Liver (tissue), 9 donors: Measurements from ENCODE around the gene NTM. TPM values are rescaled to one million over a fixed set of nuclear protein-coding genes. Genes with fewer than 3 reads are reported as not detected.

ENCODE experiments used
- DNase-seq: peaks from one replicate; pipeline ENCODE4 v3.0.0-alpha.2; 2017; ENCODE audit warnings: low spot score
- H3K27ac ChIP-seq, 2 donors: one replicate each; pipeline ENCODE4 v1.7.0; 2013; ENCODE audit warnings: inconsistent platforms in 2 of 2, low read length in 2 of 2, control low read depth in 1 of 2, low read depth in 1 of 2, mild to moderate bottlenecking in 1 of 2
- H3K27me3 ChIP-seq, 4 donors: one replicate each; pipeline versions ENCODE4 v1.6.1 to v1.7.0; 2013; ENCODE audit warnings: low read length in 3 of 4, inconsistent platforms in 1 of 4, mild to moderate bottlenecking in 1 of 4, moderate library complexity in 1 of 4; ENCODE audit not compliant: control insufficient read depth in 4 of 4, insufficient read depth in 4 of 4
- H3K36me3 ChIP-seq, 4 donors: one replicate each; pipeline versions ENCODE4 v1.6.1 to v1.7.0; 2013; ENCODE audit warnings: low read length in 3 of 4, mild to moderate bottlenecking in 3 of 4, low read depth in 1 of 4, moderate library complexity in 1 of 4; ENCODE audit not compliant: control insufficient read depth in 4 of 4, insufficient read depth in 3 of 4
- H3K4me1 ChIP-seq, 4 donors: one replicate each; pipeline versions ENCODE4 v1.6.1 to v1.7.0; 2013; ENCODE audit warnings: low read length in 3 of 4, mild to moderate bottlenecking in 3 of 4, moderate library complexity in 1 of 4; ENCODE audit not compliant: control insufficient read depth in 4 of 4, insufficient read depth in 4 of 4
- H3K4me3 ChIP-seq, 3 donors: one replicate each; pipeline versions ENCODE4 v1.6.1 to v1.7.0; 2013; ENCODE audit warnings: low read length in 3 of 3, control low read depth in 1 of 3, low read depth in 1 of 3, mild to moderate bottlenecking in 1 of 3
- H3K9ac ChIP-seq, 2 donors: one replicate each; pipeline ENCODE4 v1.7.0; 2013; ENCODE audit warnings: low read length in 2 of 2, mild to moderate bottlenecking in 2 of 2, moderate library complexity in 2 of 2, control low read depth in 1 of 2, low read depth in 1 of 2
- H3K9me3 ChIP-seq, 4 donors: one replicate each; pipeline versions ENCODE4 v1.6.1 to v1.7.0; 2013; ENCODE audit warnings: low read length in 3 of 4; ENCODE audit not compliant: control insufficient read depth in 4 of 4
- ATF3 ChIP-seq: IDR thresholded peaks from 2 replicates; pipeline ENCODE4 v1.6.1; 2016; ENCODE audit warnings: antibody characterized with exemption
- CTCF ChIP-seq: fragments of 150-350 bp; IDR thresholded peaks from 2 replicates; pipeline ENCODE4 v1.5.1; 2017; ENCODE audit warnings: improper control_type of control experiment, low read depth, low read length; ENCODE audit not compliant: missing input control
- EGR1 ChIP-seq, 2 donors: IDR thresholded peaks; 2 replicates each; pipeline ENCODE4 v1.6.1; 2016 to 2018; ENCODE audit warnings: antibody characterized with exemption in 2 of 2, low read depth in 2 of 2
- FOXA1 ChIP-seq: IDR thresholded peaks from 2 replicates; pipeline ENCODE4 v1.6.1; 2016; ENCODE audit warnings: antibody characterized with exemption
- FOXA2 ChIP-seq: IDR thresholded peaks from 2 replicates; pipeline ENCODE4 v1.6.1; 2016; ENCODE audit warnings: antibody characterized with exemption
- GABPA ChIP-seq, 2 donors: IDR thresholded peaks in 1 of 2; conservative IDR thresholded peaks in 1 of 2; 2 replicates each; pipeline ENCODE4 v1.6.1; 2016; ENCODE audit warnings: antibody characterized with exemption in 2 of 2, mild to moderate bottlenecking in 1 of 2, moderate library complexity in 1 of 2
- HNF4A ChIP-seq, 2 donors: conservative IDR thresholded peaks; 2 replicates each; pipeline ENCODE4 v1.6.1; 2016; ENCODE audit warnings: antibody characterized with exemption in 2 of 2, mild to moderate bottlenecking in 2 of 2
- HNF4G ChIP-seq: IDR thresholded peaks from 2 replicates; pipeline ENCODE4 v1.6.1; 2016; ENCODE audit warnings: antibody characterized with exemption
- JUND ChIP-seq, 2 donors: IDR thresholded peaks; 2 replicates each; pipeline ENCODE4 v1.6.1; 2016; ENCODE audit warnings: antibody characterized with exemption in 2 of 2
- MAX ChIP-seq: IDR thresholded peaks from 2 replicates; pipeline ENCODE4 v1.6.1; 2016; ENCODE audit warnings: antibody characterized with exemption
- NR2F2 ChIP-seq: IDR thresholded peaks from 2 replicates; pipeline ENCODE4 v1.6.1; 2016; ENCODE audit warnings: antibody characterized with exemption
- RAD21 ChIP-seq, 2 donors: IDR thresholded peaks; 2 replicates each; pipeline ENCODE4 v1.6.1; 2016; ENCODE audit warnings: antibody characterized with exemption in 2 of 2, mild to moderate bottlenecking in 2 of 2
- REST ChIP-seq: IDR thresholded peaks from 2 replicates; pipeline ENCODE4 v1.6.1; 2016; ENCODE audit warnings: antibody characterized with exemption, mild to moderate bottlenecking
- RXRA ChIP-seq, 2 donors: IDR thresholded peaks; 2 replicates each; pipeline ENCODE4 v1.6.1; 2017 to 2018; ENCODE audit warnings: antibody characterized with exemption in 2 of 2, mild to moderate bottlenecking in 1 of 2
- SP1 ChIP-seq: IDR thresholded peaks from 2 replicates; pipeline ENCODE4 v1.6.1; 2018; ENCODE audit warnings: antibody characterized with exemption, mild to moderate bottlenecking
- TAF1 ChIP-seq: conservative IDR thresholded peaks from 2 replicates; pipeline ENCODE4 v1.6.1; 2016; ENCODE audit warnings: antibody characterized with exemption, mild to moderate bottlenecking
- YY1 ChIP-seq: IDR thresholded peaks from 2 replicates; pipeline ENCODE4 v1.6.1; 2016; ENCODE audit warnings: antibody characterized with exemption, mild to moderate bottlenecking
- WGBS: extraction: QIAGEN DNeasy Blood & Tissue Kit; methylation state at CpG from one replicate; pipeline ENCODE4 v1.1.7; 2013; 5-methylcytosine and 5-hydroxymethylcytosine counted together
- polyA plus RNA-seq, 2 donors: library from polyadenylated mRNA; stranded (reverse) in 1 of 2; unstranded in 1 of 2; fragments of 200-250 nt in 1 of 2; fragments of >200 nt in 1 of 2; fragmentation: Nextera tagmentation in 1 of 2; extraction: Ambion mirVana in 1 of 2; gene quantifications; one replicate each; pipeline versions ENCODE4 v1.2.1 to v1.2.3, GENCODE V29; 2013 to 2015
- total RNA-seq, 2 donors: library from RNA; depleted of rRNA; stranded (reverse); fragments of >200 nt; gene quantifications; one replicate each; pipeline ENCODE4 v1.2.3, GENCODE V29; 2014
- TF ChIP-seq, protein P1 (sequence below): IDR thresholded peaks from 2 replicates; pipeline ENCODE4 v1.6.1; 2016; ENCODE audit warnings: antibody characterized with exemption
- donor health status: healthy.
- donor health status: healthy.
- donor health status: healthy.
- donor health status: healthy.
- donor health status: healthy.

NTM gene
- total and polyA plus RNA-seq, 4 donors, result 0.08 to 1.1 (median 0.08) TPM; not detected in 1

- 50% methylated on average over 2 of the region's 2 CpGs for WGBS
- no peak overlapping the region for H3K9ac ChIP-seq
- peaks cover 0 to 3% (median 0%) of the 10 kb centered on the region in 4 donors for H3K27me3 ChIP-seq
- no peak overlapping the region for H3K4me3 ChIP-seq
- H3K9me3 ChIP-seq, result no peaks in the 10 kb centered on the region
- no peaks in the 10 kb centered on the region for H3K36me3 ChIP-seq
- no peak for TF ChIP-seq NR2F2
- no peak for TF ChIP-seq SP1
- TF ChIP-seq FOXA2, result no peak
- no peak for TF ChIP-seq YY1
- no peak for TF ChIP-seq MAX
- TF ChIP-seq RAD21 (IDR thresholded peaks at IDR 0.05), result no peak
- TF ChIP-seq TAF1, result no peak
- no peak for TF ChIP-seq CTCF
- TF ChIP-seq HNF4A (conservative IDR thresholded peaks at IDR 0.05), result no peak
- no peak for TF ChIP-seq RXRA (IDR thresholded peaks at IDR 0.05)
- no peak for TF ChIP-seq HNF4G
- TF ChIP-seq JUND (IDR thresholded peaks at IDR 0.05), result no peak
- TF ChIP-seq EGR1 (IDR thresholded peaks at IDR 0.05; ENCODE audit: low read depth in 2 of 2), result no peak
- TF ChIP-seq GABPA (IDR thresholded peaks at IDR 0.05 in 1 of 2, conservative IDR thresholded peaks at IDR 0.05 in 1 of 2), result no peak
- TF ChIP-seq, protein P1, sequence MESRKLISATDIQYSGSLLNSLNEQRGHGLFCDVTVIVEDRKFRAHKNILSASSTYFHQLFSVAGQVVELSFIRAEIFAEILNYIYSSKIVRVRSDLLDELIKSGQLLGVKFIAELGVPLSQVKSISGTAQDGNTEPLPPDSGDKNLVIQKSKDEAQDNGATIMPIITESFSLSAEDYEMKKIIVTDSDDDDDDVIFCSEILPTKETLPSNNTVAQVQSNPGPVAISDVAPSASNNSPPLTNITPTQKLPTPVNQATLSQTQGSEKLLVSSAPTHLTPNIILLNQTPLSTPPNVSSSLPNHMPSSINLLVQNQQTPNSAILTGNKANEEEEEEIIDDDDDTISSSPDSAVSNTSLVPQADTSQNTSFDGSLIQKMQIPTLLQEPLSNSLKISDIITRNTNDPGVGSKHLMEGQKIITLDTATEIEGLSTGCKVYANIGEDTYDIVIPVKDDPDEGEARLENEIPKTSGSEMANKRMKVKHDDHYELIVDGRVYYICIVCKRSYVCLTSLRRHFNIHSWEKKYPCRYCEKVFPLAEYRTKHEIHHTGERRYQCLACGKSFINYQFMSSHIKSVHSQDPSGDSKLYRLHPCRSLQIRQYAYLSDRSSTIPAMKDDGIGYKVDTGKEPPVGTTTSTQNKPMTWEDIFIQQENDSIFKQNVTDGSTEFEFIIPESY, result no peak
- no peak for TF ChIP-seq FOXA1
- no peak for TF ChIP-seq REST
- TF ChIP-seq ATF3, result no peak
- H3K27ac ChIP-seq, result no peak overlapping the region
- no peaks in the 10 kb centered on the region for H3K4me1 ChIP-seq
- no peak for DNase-seq
Measured at GRCh38 chr11:132062541-132062940, 692.1 kb downstream of the NTM start.
